GM23338 (cell line): ENCODE data around the gene PTPRO. TPM values are rescaled to one million over a fixed set of nuclear protein-coding genes. Genes with fewer than 3 reads are reported as not detected.

Source experiments
- ATAC-seq: fragments of 200-7000 bp; cut with Tn5 transposase; 3 replicates; pipeline ENCODE4 v1.9.1; 2020
- DNase-seq: peaks from one replicate; pipeline ENCODE4 v3.0.0-alpha.2; 2015; ENCODE audit warnings: low spot score
- H2AFZ ChIP-seq: fragments of 200-600 bp; sonication (generic); 2 replicates; pipeline ENCODE4 v1.8.0; 2016; ENCODE audit warnings: antibody characterized with exemption, mild to moderate bottlenecking, moderate library complexity
- H3F3A ChIP-seq: fragments of 200-600 bp; sonication (generic); replicated peaks from 2 replicates; pipeline ENCODE4 v1.8.0; 2017; ENCODE audit warnings: antibody characterized with exemption, mixed run types, low read depth
- H3K27ac ChIP-seq: fragments of 200-600 bp; sonication (generic); 2 replicates; pipeline ENCODE4 v1.6.1; 2016; ENCODE audit warnings: low read depth
- H3K27me3 ChIP-seq: fragments of 200-600 bp; sonication (generic); 2 replicates; pipeline ENCODE4 v1.8.0; 2016; ENCODE audit warnings: mild to moderate bottlenecking, mixed run types, moderate library complexity; ENCODE audit not compliant: insufficient read depth
- H3K36me3 ChIP-seq: fragments of 200-600 bp; sonication (generic); 2 replicates; pipeline ENCODE4 v1.8.0; 2016; ENCODE audit warnings: mild to moderate bottlenecking; ENCODE audit not compliant: insufficient read depth
- H3K4me1 ChIP-seq: fragments of 200-600 bp; sonication (generic); 2 replicates; pipeline ENCODE4 v1.8.0; 2016; ENCODE audit warnings: mild to moderate bottlenecking, moderate library complexity; ENCODE audit not compliant: insufficient read depth
- H3K4me2 ChIP-seq: fragments of 200-600 bp; sonication (generic); 2 replicates; pipeline ENCODE4 v1.7.1; 2017; ENCODE audit warnings: mixed run types
- H3K4me3 ChIP-seq: fragments of 200-600 bp; sonication (generic); 2 replicates; pipeline ENCODE4 v1.6.1; 2016; ENCODE audit warnings: mixed run types
- H3K79me2 ChIP-seq: fragments of 200-600 bp; sonication (generic); replicated peaks from 2 replicates; pipeline ENCODE4 v1.8.0; 2017; ENCODE audit warnings: mild to moderate bottlenecking; ENCODE audit not compliant: insufficient read depth
- H3K9me2 ChIP-seq: fragments of 200-600 bp; sonication (generic); 2 replicates; pipeline ENCODE4 v1.8.0; 2017; ENCODE audit not compliant: insufficient read depth
- H4K20me1 ChIP-seq: fragments of 200-600 bp; sonication (generic); replicated peaks from 2 replicates; pipeline ENCODE4 v1.8.0; 2017; ENCODE audit warnings: mild to moderate bottlenecking; ENCODE audit not compliant: insufficient read depth
- H3K27ac Mint-ChIP-seq: 2 replicates; pipeline ENCODE4 v1.8.0; 2020; ENCODE audit warnings: inconsistent platforms, mild to moderate bottlenecking, moderate library complexity, mixed read lengths
- H3K27me3 Mint-ChIP-seq: 3 replicates; pipeline ENCODE4 v1.8.0; 2022; ENCODE audit warnings: low read depth, mild to moderate bottlenecking, moderate library complexity, mixed read lengths, inconsistent platforms; ENCODE audit not compliant: insufficient read depth, poor library complexity
- H3K36me3 Mint-ChIP-seq: 3 replicates; pipeline ENCODE4 v1.8.0; 2021; ENCODE audit warnings: low read depth, mild to moderate bottlenecking, inconsistent platforms, moderate library complexity, mixed read lengths
- H3K4me1 Mint-ChIP-seq: 3 replicates; pipeline ENCODE4 v1.8.0; 2020; ENCODE audit warnings: mild to moderate bottlenecking, inconsistent platforms, mixed read lengths
- H3K4me3 Mint-ChIP-seq: 3 replicates; pipeline ENCODE4 v1.8.0; 2021; ENCODE audit warnings: moderate library complexity, mild to moderate bottlenecking, inconsistent platforms, mixed read lengths
- H3K9me3 Mint-ChIP-seq: 3 replicates; pipeline ENCODE4 v1.8.0; 2020; ENCODE audit warnings: moderate library complexity, mild to moderate bottlenecking, inconsistent platforms, mixed read lengths
- EZH2phosphoT487 ChIP-seq: fragments of 200-600 bp; sonication (generic); IDR thresholded peaks from one replicate; pipeline ENCODE4 v1.8.1; 2018; ENCODE audit warnings: antibody characterized with exemption; ENCODE audit not compliant: unreplicated experiment
- JUNB ChIP-seq: IDR thresholded peaks from one replicate; pipeline ENCODE4 v1.6.1; 2016; ENCODE audit warnings: antibody characterized with exemption; ENCODE audit not compliant: unreplicated experiment
- NANOG ChIP-seq: IDR thresholded peaks from 2 replicates; pipeline ENCODE4 v1.6.1; 2016; ENCODE audit warnings: antibody characterized with exemption, borderline replicate concordance
- POLR2AphosphoS5 ChIP-seq: IDR thresholded peaks from 2 replicates; pipeline ENCODE4 v1.6.1; 2016; ENCODE audit warnings: antibody characterized with exemption, low read depth
- ZNF114 ChIP-seq: fragments of 250-450 bp; sonication (Bioruptor Pico); IDR thresholded peaks from 2 replicates; pipeline ENCODE4 v1.5.0; 2020; ENCODE audit warnings: mild to moderate bottlenecking, moderate library complexity
- polyA plus RNA-seq: library from polyadenylated mRNA; unstranded; fragments of >200 nt; fragmentation: Nextera tagmentation; extraction: Ambion mirVana; gene quantifications from 2 replicates; pipeline ENCODE4 v1.2.1, GENCODE V29; 2016
- total RNA-seq: library from RNA; depleted of rRNA; stranded (reverse); fragments of >200 nt; shearing (Covaris generic); gene quantifications from 2 replicates; pipeline ENCODE4 v1.2.3, GENCODE V29; 2014
- TF ChIP-seq, protein P1 (sequence below): fragments of 250-450 bp; sonication (Bioruptor Pico); IDR thresholded peaks from 2 replicates; pipeline ENCODE4 v1.5.0; 2020; ENCODE audit warnings: mild to moderate bottlenecking, moderate library complexity
- TF ChIP-seq, protein P2 (sequence below): IDR thresholded peaks from one replicate; pipeline ENCODE4 v1.6.1; 2018; ENCODE audit warnings: antibody characterized with exemption; ENCODE audit not compliant: unreplicated experiment

PTPRO gene
- total and polyA plus RNA-seq, 2 experiments from 2014 or later, result 1.4 to 1.5 TPM

DNA sequence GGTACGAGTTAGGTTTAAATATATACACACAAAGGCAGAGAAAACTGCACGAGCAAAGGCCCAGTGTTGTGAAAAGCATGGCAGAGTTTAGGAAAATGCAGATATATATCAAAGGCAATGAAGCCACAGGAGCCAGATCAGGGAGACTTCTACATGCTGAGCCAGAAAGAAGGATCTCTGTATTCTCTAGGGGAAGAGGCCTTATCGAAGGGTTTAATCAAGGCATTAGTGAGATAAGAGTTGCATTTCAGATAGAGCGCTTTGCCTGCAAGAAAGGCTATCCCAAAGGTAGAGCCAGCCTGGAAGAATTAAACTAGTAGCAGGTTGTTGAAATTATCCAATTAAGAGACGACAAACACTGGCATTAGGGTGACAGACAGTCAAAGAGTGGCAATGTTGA, 7.6 kb downstream of the PTPRO start:
- no peaks in the 10 kb centered on the region for H3K4me1 Mint-ChIP-seq
- no peaks in the 10 kb centered on the region for H3K79me2 ChIP-seq
- TF ChIP-seq NANOG, result no peak
- TF ChIP-seq, protein P1, sequence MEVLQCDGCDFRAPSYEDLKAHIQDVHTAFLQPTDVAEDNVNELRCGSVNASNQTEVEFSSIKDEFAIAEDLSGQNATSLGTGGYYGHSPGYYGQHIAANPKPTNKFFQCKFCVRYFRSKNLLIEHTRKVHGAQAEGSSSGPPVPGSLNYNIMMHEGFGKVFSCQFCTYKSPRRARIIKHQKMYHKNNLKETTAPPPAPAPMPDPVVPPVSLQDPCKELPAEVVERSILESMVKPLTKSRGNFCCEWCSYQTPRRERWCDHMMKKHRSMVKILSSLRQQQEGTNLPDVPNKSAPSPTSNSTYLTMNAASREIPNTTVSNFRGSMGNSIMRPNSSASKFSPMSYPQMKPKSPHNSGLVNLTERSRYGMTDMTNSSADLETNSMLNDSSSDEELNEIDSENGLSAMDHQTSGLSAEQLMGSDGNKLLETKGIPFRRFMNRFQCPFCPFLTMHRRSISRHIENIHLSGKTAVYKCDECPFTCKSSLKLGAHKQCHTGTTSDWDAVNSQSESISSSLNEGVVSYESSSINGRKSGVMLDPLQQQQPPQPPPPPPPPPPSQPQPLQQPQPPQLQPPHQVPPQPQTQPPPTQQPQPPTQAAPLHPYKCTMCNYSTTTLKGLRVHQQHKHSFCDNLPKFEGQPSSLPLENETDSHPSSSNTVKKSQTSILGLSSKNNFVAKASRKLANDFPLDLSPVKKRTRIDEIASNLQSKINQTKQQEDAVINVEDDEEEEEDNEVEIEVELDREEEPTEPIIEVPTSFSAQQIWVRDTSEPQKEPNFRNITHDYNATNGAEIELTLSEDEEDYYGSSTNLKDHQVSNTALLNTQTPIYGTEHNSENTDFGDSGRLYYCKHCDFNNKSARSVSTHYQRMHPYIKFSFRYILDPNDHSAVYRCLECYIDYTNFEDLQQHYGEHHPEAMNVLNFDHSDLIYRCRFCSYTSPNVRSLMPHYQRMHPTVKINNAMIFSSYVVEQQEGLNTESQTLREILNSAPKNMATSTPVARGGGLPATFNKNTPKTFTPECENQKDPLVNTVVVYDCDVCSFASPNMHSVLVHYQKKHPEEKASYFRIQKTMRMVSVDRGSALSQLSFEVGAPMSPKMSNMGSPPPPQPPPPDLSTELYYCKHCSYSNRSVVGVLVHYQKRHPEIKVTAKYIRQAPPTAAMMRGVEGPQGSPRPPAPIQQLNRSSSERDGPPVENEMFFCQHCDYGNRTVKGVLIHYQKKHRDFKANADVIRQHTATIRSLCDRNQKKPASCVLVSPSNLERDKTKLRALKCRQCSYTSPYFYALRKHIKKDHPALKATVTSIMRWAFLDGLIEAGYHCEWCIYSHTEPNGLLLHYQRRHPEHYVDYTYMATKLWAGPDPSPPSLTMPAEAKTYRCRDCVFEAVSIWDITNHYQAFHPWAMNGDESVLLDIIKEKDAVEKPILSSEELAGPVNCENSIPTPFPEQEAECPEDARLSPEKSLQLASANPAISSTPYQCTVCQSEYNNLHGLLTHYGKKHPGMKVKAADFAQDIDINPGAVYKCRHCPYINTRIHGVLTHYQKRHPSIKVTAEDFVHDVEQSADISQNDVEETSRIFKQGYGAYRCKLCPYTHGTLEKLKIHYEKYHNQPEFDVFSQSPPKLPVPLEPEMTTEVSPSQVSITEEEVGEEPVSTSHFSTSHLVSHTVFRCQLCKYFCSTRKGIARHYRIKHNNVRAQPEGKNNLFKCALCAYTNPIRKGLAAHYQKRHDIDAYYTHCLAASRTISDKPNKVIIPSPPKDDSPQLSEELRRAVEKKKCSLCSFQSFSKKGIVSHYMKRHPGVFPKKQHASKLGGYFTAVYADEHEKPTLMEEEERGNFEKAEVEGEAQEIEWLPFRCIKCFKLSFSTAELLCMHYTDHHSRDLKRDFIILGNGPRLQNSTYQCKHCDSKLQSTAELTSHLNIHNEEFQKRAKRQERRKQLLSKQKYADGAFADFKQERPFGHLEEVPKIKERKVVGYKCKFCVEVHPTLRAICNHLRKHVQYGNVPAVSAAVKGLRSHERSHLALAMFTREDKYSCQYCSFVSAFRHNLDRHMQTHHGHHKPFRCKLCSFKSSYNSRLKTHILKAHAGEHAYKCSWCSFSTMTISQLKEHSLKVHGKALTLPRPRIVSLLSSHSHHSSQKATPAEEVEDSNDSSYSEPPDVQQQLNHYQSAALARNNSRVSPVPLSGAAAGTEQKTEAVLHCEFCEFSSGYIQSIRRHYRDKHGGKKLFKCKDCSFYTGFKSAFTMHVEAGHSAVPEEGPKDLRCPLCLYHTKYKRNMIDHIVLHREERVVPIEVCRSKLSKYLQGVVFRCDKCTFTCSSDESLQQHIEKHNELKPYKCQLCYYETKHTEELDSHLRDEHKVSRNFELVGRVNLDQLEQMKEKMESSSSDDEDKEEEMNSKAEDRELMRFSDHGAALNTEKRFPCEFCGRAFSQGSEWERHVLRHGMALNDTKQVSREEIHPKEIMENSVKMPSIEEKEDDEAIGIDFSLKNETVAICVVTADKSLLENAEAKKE, result no peak
- no peak for TF ChIP-seq POLR2AphosphoS5
- no peak for TF ChIP-seq ZNF114
- TF ChIP-seq, protein P2, sequence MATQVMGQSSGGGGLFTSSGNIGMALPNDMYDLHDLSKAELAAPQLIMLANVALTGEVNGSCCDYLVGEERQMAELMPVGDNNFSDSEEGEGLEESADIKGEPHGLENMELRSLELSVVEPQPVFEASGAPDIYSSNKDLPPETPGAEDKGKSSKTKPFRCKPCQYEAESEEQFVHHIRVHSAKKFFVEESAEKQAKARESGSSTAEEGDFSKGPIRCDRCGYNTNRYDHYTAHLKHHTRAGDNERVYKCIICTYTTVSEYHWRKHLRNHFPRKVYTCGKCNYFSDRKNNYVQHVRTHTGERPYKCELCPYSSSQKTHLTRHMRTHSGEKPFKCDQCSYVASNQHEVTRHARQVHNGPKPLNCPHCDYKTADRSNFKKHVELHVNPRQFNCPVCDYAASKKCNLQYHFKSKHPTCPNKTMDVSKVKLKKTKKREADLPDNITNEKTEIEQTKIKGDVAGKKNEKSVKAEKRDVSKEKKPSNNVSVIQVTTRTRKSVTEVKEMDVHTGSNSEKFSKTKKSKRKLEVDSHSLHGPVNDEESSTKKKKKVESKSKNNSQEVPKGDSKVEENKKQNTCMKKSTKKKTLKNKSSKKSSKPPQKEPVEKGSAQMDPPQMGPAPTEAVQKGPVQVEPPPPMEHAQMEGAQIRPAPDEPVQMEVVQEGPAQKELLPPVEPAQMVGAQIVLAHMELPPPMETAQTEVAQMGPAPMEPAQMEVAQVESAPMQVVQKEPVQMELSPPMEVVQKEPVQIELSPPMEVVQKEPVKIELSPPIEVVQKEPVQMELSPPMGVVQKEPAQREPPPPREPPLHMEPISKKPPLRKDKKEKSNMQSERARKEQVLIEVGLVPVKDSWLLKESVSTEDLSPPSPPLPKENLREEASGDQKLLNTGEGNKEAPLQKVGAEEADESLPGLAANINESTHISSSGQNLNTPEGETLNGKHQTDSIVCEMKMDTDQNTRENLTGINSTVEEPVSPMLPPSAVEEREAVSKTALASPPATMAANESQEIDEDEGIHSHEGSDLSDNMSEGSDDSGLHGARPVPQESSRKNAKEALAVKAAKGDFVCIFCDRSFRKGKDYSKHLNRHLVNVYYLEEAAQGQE, result no peak
- TF ChIP-seq EZH2phosphoT487, result no peak
- no peak for TF ChIP-seq JUNB
- H3K27me3 Mint-ChIP-seq, result no peaks in the 10 kb centered on the region
- no peaks in the 10 kb centered on the region for H3K36me3 Mint-ChIP-seq
- no peaks in the 10 kb centered on the region for H3K36me3 ChIP-seq
- DNase-seq (no peak), ATAC-seq (no peak)
- no peaks in the 10 kb centered on the region for H3K27me3 ChIP-seq
- no peak overlapping the region for H3K27ac ChIP-seq
- no peaks in the 10 kb centered on the region for H3K9me3 Mint-ChIP-seq
- H3F3A ChIP-seq, result no peaks in the 10 kb centered on the region
- H2AFZ ChIP-seq, result no peak overlapping the region
- H3K27ac Mint-ChIP-seq, result no peak overlapping the region
- H3K4me1 ChIP-seq, result no peaks in the 10 kb centered on the region
- no peak overlapping the region for H3K4me2 ChIP-seq
- no peak overlapping the region for H3K4me3 Mint-ChIP-seq
- no peaks in the 10 kb centered on the region for H4K20me1 ChIP-seq
- no peaks in the 10 kb centered on the region for H3K9me2 ChIP-seq
- no peak overlapping the region for H3K4me3 ChIP-seq
